ENCODE measurements around the gene MTHFD1L. TPM values are rescaled to one million over a fixed set of nuclear protein-coding genes. Genes with fewer than 3 reads are reported as not detected.

The MTHFD1L gene
- total and polyA plus RNA-seq, 2 donors (not counting 3 experiments of a cell fraction or from before 2014, with no cell fraction given): 40.2 to 120 TPM

- Histone ChIP-seq H3K79me2 (ENCODE audit: control insufficient read depth, insufficient read depth, low read length) (peaks cover 6% of the 10 kb centered on the region), H3K27me3 (ENCODE audit: control insufficient read depth in 2 of 2, insufficient read depth in 2 of 2, low read length in 2 of 2) (no peaks in the 10 kb centered on the region), H3K36me3 (ENCODE audit: control insufficient read depth in 2 of 2, extremely low read depth in 1 of 2, insufficient read depth in 2 of 2, low read length in 2 of 2) (peaks cover 0 to 2% of the 10 kb centered on the region in 2 experiments), H3K9me1 (replicated peaks; ENCODE audit: control insufficient read depth, extremely low read depth, insufficient read depth, low read length) (no peaks in the 10 kb centered on the region), H3K4me2 (ENCODE audit: insufficient read depth, low read length) (no peak overlapping the region), H3K4me1 (ENCODE audit: control insufficient read depth, extremely low read depth, insufficient read depth, low read length) (no peaks in the 10 kb centered on the region), H2AFZ (ENCODE audit: low read depth, low read length) (no peak overlapping the region), H3K27ac (ENCODE audit: insufficient read depth, low read depth, low read length) (no peak overlapping the region), H4K20me1 (replicated peaks; ENCODE audit: control insufficient read depth, extremely low read depth, insufficient read depth, low read length) (no peaks in the 10 kb centered on the region), H3K9me3 (replicated peaks; ENCODE audit: control insufficient read depth, insufficient read depth, low read length) (no peaks in the 10 kb centered on the region), H3K9ac (replicated peaks; ENCODE audit: extremely low read depth, insufficient read depth, low read length) (no peak overlapping the region), H3K4me3 (replicated peaks in 1 of 3; ENCODE audit: insufficient read depth in 1 of 3, low read depth in 1 of 3, low read length in 3 of 3) (no peak overlapping the region)
- dilution Hi-C loops (cut with MboI; ENCODE audit: extremely low pct_ligation_motif_present, low sequenced_read_pairs): no loop called here
- CTCF ChIA-PET: no interaction called here
- intact Hi-C loops (cut with micrococcal nuclease): no loop called here
- FAIRE-seq (no peak), DNase-seq (ENCODE audit: low read depth, low spot score) (no peak)
- TF ChIP-seq FOS (IDR thresholded peaks at IDR 0.05; ENCODE audit: borderline replicate concordance, insufficient read depth, low read length): no peak
- no peak for TF ChIP-seq EZH2 (IDR thresholded peaks at IDR 0.05; ENCODE audit: borderline replicate concordance, low read depth, low read length, severe bottlenecking)
- TF ChIP-seq POLR2A (IDR thresholded peaks at IDR 0.05; ENCODE audit: low read depth, low read length): no peak
- no peak for TF ChIP-seq CTCF (IDR thresholded peaks at IDR 0.05; ENCODE audit: extremely low read depth in 1 of 2, insufficient read depth in 1 of 2, low read depth in 1 of 2, low read length in 2 of 2)
- no peak for TF ChIP-seq GATA2 (IDR thresholded peaks at IDR 0.05; ENCODE audit: insufficient read depth, insufficient read length, low read depth, low read length)
- TF ChIP-seq MAX (IDR thresholded peaks at IDR 0.05; ENCODE audit: insufficient read depth, insufficient read length): no peak
- no TSS peak for BruUV-seq (replicated peaks)
- POLR2A ChIA-PET: no interaction called here
Observed at GRCh38 chr6:150846641-150847040, 18.9 kb upstream of the MTHFD1L start.
